Central memory CD4-positive, alpha-beta T cell (primary cell): Measurements from ENCODE around the gene SSTR3.
"Not testable (repeated sequence)": the region's sequence is repeated elsewhere in the genome, so short reads cannot be mapped to it uniquely, and the experiment has no call there.

Experiments
- DNase-seq: peaks from one replicate; pipeline ENCODE4 v3.0.0; 2022

The SSTR3 gene

DNA sequence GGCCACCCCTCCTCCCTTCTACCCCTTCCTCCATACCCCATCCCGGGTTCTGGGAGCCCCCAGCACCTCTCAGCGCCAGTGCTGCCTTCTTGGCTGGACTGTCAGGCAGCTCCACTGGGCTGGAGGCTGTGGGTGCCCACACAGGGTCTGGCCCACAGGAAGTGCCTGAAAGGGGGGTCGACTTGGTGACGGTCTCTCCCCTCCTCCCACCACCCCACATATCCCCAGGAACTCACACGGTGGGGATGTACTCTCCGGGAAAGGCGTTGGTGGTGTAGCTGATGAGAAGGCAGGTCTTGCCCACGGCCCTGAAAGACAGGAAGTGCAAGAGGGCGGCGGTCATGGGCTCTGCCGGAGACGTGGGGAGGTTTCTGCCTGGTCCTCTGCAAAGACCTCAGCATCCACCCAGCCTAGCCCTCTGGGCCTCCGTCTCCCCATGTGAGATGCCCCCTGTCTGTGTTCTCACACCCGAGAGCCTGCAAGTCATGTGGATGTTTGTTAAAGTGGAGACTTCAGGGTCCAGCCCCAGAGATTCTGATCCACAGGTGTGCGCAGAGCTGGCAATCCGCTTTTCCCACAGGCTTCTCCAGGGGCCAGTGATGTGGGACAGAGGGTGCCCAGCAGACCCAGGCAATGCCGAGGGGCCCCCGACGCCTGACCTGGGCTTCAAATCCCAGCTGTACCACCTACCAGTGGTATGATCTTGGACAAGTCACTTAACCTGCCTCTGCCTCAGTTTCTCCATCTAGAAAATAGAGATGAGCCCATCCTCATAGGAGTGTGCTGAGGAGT, 29.3 kb upstream of the SSTR3 start:
- peak; percentile 62 for DNase-seq

DNA sequence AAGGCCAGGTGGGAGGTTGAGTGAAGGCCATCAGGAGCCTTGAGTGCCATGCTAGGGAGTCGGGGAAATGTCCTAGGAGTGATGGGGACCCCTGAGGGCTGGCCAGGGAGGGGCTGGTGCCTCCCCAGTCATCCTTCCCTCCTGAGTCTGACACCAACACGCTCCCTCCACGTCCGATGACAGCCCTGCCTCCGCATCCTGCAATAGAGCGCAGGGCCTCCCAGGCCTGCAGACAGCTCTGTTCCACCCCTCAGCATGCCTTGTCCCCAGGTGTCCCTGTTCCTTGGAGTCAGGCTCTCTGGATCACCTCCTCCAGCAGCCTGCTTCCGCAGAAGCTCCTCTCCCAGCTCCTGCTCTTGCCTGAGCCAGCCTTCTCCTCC, 28.7 kb upstream of the SSTR3 start:
- no peak for DNase-seq

DNA sequence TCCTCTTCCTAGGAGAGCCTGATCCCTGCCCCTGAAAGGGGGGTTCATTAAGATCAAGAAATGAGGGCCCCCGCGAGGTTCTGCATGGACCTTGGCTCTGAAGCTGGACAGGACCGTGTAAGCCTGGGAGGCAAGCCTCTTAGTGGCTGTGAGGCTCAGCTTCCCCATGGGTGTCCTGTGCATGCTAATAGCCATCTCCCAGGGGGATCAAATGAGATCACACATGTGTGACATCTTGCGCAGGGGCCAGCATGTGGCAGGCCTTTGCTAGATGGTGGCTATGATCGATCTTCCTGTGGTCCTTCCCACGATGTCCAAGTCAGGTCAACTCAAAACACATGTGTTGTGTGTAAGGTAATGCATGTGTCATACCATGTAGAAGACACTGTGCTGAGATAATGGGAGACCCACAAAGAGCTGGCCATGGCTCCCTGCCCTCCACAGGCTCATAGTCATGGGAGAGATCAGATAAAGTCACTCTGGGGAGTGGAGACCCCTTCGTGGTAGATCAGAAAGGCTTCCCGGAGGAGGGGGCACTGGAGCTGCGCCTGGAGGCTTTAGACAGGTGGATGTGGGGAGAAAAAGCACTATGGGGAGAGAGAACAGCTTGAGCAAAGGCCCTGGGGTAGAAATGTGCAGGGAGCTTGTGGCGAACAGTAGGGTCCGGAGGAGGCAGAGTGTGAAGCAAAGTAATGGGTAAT, 28.1 kb upstream of the SSTR3 start:
- no peak for DNase-seq

DNA sequence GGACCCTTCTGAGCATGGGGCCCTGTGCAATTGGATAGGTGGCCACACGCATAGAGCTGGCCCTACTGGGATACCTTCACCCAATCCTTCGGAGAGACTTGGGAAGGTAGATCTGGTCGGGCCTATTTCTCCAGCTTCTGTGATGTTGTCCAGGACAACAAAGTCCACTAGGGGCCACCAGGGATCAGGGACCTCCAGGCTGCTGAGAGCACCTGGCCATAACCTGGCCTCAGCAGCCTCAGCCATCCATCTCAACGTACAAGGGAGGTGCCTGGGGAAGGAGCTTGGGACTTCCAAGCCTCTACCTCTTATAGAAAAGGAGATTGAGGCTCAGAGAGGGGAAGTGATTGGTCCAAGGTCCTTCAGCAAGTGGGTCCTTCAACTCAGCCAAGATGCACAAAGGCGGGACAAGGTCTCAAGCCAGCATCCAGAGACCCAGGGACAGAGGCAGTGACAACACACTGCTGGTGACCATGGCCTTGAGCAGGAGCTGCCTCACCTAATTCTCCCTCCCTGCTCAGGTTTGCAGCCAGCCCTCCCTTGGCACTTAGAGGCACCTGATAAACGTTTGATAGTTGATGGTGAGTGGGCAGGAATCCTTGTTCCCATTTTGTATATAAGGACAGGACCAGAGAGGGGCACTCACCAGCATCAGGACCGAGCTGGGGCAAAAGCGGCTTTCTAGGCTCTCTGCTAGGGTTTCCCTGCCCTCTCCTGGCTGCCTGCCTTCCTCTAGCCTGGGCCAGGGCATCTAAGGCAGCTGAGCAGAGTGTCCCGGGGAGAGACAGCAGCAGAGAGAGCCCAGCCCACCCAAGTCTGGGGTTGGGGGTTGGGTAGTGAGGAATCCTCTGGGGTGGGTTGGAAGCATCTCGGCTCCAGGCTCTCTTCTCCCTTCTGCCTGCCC, 27.3 kb upstream of the SSTR3 start:
- no peak for DNase-seq

GRCh38 chr22:37237371-37238268, 25.3 kb upstream of the SSTR3 start:
- no peak for DNase-seq

GRCh38 chr22:37235897-37236607, 23.8 kb upstream of the SSTR3 start:
- no peak for DNase-seq

- no peak for DNase-seq
Observed at GRCh38 chr22:37234736-37235711, 22.7 kb upstream of the SSTR3 start.

- DNase-seq = no peak
Observed at GRCh38 chr22:37233751-37234631, 21.7 kb upstream of the SSTR3 start.

GRCh38 chr22:37233371-37233750, 21.1 kb upstream of the SSTR3 start:
- not testable (repeated sequence) for DNase-seq

DNA sequence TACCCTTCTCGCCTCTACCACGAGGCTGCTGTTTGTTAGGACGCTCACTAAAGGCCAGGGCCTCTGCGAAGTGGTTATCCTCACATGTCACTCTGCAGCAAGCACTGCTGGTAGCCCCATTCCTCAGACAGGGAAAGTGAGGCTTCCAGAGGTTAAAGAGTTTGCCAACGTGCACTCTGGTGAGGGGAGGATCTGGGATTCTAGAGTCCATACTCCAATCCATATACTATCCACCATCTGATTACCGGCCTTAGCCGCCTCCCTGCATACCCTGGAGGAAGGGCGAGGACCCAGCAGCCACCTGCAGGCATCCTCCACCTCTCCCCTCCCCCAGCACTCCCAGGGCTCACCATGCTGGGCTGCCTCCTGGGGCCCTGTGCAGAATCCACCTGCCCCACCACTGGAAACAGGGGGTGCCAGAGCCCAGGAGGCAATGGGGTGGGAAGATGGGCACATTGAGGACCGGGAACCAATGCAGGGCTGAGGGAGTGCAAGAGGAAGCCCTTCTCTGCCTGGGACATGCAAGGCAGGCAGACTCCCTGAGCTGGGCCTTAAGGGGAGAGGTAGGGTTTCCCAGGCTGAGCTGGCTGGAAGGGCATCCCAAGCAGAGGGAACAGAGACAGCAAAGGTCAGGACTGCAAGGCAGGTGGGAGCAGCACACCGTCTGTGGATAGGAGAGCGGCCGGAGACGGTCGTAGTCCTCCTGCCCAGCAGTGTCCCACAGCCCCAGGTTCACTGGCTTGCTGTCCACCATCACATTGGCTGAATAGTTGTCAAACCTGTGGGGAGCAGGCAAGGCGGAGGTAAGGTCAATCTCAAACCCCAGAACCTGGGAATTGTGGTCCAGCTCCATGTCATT, 20.1 kb upstream of the SSTR3 start:
- DNase-seq = no peak

- DNase-seq = no peak
Observed at GRCh38 chr22:37231406-37232139, 19.3 kb upstream of the SSTR3 start.

- DNase-seq = no peak
Observed at GRCh38 chr22:37230673-37231405, 18.6 kb upstream of the SSTR3 start.

- DNase-seq = peak; percentile 91
Observed at GRCh38 chr22:37229805-37230672, 17.8 kb upstream of the SSTR3 start.

GRCh38 chr22:37229012-37229804, 16.9 kb upstream of the SSTR3 start:
- no peak for DNase-seq
